Measurements from ENCODE around the gene ZNF584. TPM values are rescaled to one million over a fixed set of nuclear protein-coding genes. Genes with fewer than 3 reads are reported as not detected.
A peak's percentile ranks its signal among the peaks of the same experiment; 100 is the strongest.

The ZNF584 gene
- total and polyA plus RNA-seq, 12 donors: 7.1 to 37.5 (median 14.4) TPM

DNA sequence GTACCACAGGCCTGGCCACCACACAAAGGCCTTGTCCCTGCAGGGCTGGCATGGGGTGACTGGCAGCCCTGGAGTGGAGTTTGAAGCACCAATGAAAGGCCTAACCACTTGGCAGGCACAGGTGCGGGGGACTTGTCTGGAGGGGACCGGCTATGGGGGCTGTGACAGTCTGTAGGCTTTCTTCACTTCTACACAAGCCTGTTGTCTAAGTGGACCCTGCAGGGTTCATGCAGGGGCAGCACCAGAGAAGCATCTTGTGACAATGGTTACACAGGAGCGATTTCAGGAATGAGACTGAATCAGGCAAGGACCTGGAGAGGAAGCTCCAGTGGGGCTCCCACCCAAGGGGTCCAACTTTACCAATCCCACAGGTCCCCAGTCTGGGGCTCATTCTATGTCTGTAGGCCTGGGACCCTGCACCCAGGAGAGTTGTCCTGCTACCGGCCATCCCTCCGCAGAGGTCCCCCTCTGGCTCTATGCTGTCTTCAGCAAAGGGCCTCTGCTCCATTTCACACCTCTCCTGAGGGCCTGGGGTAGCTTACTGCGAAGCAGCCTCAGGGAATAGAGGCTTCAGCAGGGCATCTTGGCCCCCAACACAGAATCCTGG is 25.3 kb upstream of the ZNF584 start:
- intact Hi-C loops (cut with DNase I): no loop called here
- 91 to 97% (median 92%) methylated on average over 4 to 6 of the region's 6 CpGs for WGBS, 4 donors
- Histone ChIP-seq H3K36me3 (replicated peaks in 1 of 2) (no peaks in the 10 kb centered on the region), H3K4me1 (replicated peaks in 1 of 2) (peaks cover 36 to 41% of the 10 kb centered on the region in 2 donors), H3K27me3 (no peaks in the 10 kb centered on the region), H3K9me3 (replicated peaks in 1 of 3) (no peaks in the 10 kb centered on the region), H3K27ac (no peak overlapping the region), H3K4me3 (no peak overlapping the region)
- TF ChIP-seq POLR2A (IDR thresholded peaks at IDR 0.05): no peak
- TF ChIP-seq, protein P1, sequence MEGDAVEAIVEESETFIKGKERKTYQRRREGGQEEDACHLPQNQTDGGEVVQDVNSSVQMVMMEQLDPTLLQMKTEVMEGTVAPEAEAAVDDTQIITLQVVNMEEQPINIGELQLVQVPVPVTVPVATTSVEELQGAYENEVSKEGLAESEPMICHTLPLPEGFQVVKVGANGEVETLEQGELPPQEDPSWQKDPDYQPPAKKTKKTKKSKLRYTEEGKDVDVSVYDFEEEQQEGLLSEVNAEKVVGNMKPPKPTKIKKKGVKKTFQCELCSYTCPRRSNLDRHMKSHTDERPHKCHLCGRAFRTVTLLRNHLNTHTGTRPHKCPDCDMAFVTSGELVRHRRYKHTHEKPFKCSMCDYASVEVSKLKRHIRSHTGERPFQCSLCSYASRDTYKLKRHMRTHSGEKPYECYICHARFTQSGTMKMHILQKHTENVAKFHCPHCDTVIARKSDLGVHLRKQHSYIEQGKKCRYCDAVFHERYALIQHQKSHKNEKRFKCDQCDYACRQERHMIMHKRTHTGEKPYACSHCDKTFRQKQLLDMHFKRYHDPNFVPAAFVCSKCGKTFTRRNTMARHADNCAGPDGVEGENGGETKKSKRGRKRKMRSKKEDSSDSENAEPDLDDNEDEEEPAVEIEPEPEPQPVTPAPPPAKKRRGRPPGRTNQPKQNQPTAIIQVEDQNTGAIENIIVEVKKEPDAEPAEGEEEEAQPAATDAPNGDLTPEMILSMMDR (IDR thresholded peaks at IDR 0.05): no peak
- DNase-seq: peak in 2 of 7 donors; percentile 20 to 50

DNA sequence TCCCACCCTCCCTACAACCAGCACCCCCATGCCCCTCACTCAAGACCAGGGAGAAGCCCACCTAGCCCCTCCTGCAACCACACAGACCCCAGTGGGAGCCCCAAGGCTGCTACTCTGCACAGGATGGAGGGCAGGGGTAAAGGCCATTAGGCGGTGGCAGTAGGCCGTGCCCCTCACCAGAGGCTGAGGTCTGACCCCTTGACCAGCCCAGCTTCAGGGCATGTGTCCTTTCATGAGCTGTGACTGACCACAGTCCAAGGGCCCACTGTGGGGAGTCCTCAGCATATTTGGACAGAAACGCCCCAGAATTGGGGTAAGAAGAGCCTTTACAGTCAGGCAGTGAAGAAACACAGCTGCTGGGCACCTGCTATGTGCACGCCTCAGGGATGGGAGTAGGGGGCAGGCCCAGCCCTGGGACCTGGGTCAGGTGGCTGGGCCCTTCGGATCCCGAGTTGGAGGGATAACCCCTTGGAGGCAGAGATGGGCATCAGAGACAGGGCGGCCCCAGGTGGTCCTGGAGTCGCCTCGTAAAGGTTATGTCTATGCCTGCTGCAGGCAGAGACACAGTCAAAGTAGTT is 23.0 kb upstream of the ZNF584 start:
- 84 to 90% (median 86%) methylated on average over 2 to 9 of the region's 9 CpGs for whole genome bisulfite sequencing, 4 donors
- H3K4me1 ChIP-seq (replicated peaks in 1 of 2): peaks cover 30 to 36% of the 10 kb centered on the region in 2 donors
- DNase-seq: peak in 1 of 7 donors; percentile 51

GRCh38 chr19:58385891-58386575 is 22.4 kb upstream of the ZNF584 start:
- no peaks in the 10 kb centered on the region for H3K9me3 ChIP-seq (replicated peaks in 1 of 3)
- TF ChIP-seq, protein P1 (IDR thresholded peaks at IDR 0.05): no peak
- intact Hi-C loops (cut with DNase I): no loop called here
- H3K4me3 ChIP-seq: peak overlapping the region; percentile 71 to 86 (median 74)
- peaks cover 0 to 21% of the 10 kb centered on the region in 2 donors for H3K36me3 ChIP-seq (replicated peaks in 1 of 2)
- peak overlapping the region; percentile 95 to 99 (median 97) for H3K27ac ChIP-seq
- peaks cover 30 to 36% of the 10 kb centered on the region in 2 donors for H3K4me1 ChIP-seq (replicated peaks in 1 of 2)
- no peaks in the 10 kb centered on the region for H3K27me3 ChIP-seq
- WGBS, 4 donors: 9 to 34% (median 11%) methylated on average over 10 to 36 of the region's 36 CpGs
- peak in 1 of 7 donors; percentile 64 for DNase-seq

More for the DNA sequence above, 23.0 kb upstream of the ZNF584 start:
- Histone ChIP-seq H3K27ac (peak overlapping the region in 2 of 5 donors; percentile 97 to 98), H3K9me3 (replicated peaks in 1 of 3) (no peaks in the 10 kb centered on the region), H3K36me3 (replicated peaks in 1 of 2) (peaks cover 0 to 15% of the 10 kb centered on the region in 2 donors), H3K4me3 (peak overlapping the region in 1 of 4 donors; percentile 74), H3K27me3 (no peaks in the 10 kb centered on the region)
- intact Hi-C loops (cut with DNase I): no loop called here
- TF ChIP-seq, protein P1 (IDR thresholded peaks at IDR 0.05): no peak
- TF ChIP-seq POLR2A (IDR thresholded peaks at IDR 0.05): no peak

DNA sequence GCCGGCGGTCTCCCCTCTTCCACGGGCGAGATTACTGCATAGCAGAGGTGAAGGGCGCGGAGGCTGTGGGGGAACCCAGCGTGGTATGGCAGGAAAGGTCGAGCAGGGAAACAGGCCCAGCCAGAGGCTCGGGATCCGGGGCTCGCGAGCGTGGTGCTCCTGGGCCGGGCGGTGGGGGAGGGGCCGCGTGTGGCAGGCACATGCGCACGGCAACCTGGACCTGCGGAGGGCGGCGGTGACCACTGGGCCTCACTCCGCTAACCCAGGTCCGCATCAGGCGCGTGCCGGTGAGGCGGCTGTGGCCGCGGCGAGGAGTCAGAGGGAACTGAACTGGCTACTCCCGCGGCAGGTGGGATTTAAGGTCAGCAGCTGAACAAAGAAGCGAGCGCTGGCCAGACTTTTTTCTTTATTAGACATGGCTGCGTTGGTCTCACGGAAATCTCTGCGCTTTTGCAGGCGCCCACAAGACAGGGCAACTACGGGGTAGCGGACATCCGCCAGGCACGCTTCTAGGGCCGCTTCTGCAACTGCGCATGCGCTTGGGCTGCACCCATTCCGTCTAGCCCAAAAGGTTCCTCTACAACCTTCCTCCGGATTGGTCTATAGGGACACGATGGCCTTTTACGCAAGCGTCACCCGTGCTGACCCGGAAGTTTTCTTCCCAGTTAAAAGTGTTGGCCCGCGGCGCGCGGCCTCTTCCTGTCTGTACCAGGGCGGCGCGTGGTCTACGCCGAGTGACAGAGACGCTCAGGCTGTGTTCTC is 21.7 kb upstream of the ZNF584 start, which contains the start of gene RPS5:
Gene RPS5, plus strand, starts transcription at position 694 of the 762 bp plus-strand sequence. CDS start 869 bp downstream, outside the sequence.
- Histone ChIP-seq H3K4me1 (replicated peaks in 1 of 2) (peaks cover 27 to 32% of the 10 kb centered on the region in 2 donors), H3K27me3 (no peaks in the 10 kb centered on the region), H3K4me3 (peak within 1 kb of the TSS; percentile 74 to 88 (median 80)), H3K36me3 (replicated peaks in 1 of 2) (peaks cover 0 to 28% of the 10 kb centered on the region in 2 donors), H3K27ac (peak within 1 kb of the TSS; percentile 95 to 99 (median 97)), H3K9me3 (replicated peaks in 1 of 3) (no peaks in the 10 kb centered on the region)
- intact Hi-C loops (cut with DNase I): no loop called here
- 0 to 1% (median 0%) methylated on average over 14 to 64 of the region's 64 CpGs for WGBS, 4 donors
- peak; percentile 94 to 99 (median 98) for DNase-seq
- TF ChIP-seq, protein P1 (IDR thresholded peaks at IDR 0.05): peak in 1 of 6 experiments; percentile 9
- TF ChIP-seq POLR2A (IDR thresholded peaks at IDR 0.05): peak; percentile 64 to 80
